Cardiac muscle cell (in vitro differentiated cells and primary cell): ENCODE data around the gene KIAA1755. TPM values are rescaled to one million over a fixed set of nuclear protein-coding genes. Genes with fewer than 3 reads are reported as not detected.

ENCODE experiments used
- DNase-seq, 2 donors: peaks; one replicate each; pipeline versions ENCODE4 v3.0.0 to v3.0.0-alpha.2; 2010 to 2017; ENCODE audit warnings: low read depth in 1 of 2, low spot score in 1 of 2
- H3K27ac ChIP-seq: fragments of 200-600 bp; sonication (generic); 2 replicates; pipeline ENCODE4 v1.5.1; 2016
- H3K27me3 ChIP-seq: fragments of 200-600 bp; sonication (generic); 2 replicates; pipeline ENCODE4 v1.6.0; 2016; ENCODE audit warnings: control low read depth
- H3K36me3 ChIP-seq: fragments of 200-600 bp; sonication (generic); 2 replicates; pipeline ENCODE4 v1.5.1; 2016; ENCODE audit warnings: control low read depth
- H3K4me1 ChIP-seq: fragments of 200-600 bp; sonication (generic); 2 replicates; pipeline ENCODE4 v1.8.1; 2017; ENCODE audit warnings: low read depth, mild to moderate bottlenecking, mixed run types
- H3K4me3 ChIP-seq: fragments of 200-600 bp; sonication (generic); 2 replicates; pipeline ENCODE4 v1.5.1; 2016; ENCODE audit warnings: mild to moderate bottlenecking
- H3K9me3 ChIP-seq: fragments of 200-600 bp; sonication (generic); 2 replicates; pipeline ENCODE4 v1.5.1; 2017; ENCODE audit warnings: low read depth, mild to moderate bottlenecking, control low read depth
- polyA plus RNA-seq: library from polyadenylated mRNA; unstranded; fragments of >200 nt; fragmentation: Nextera tagmentation; extraction: Ambion mirVana; gene quantifications from 2 replicates; pipeline ENCODE4 v1.2.1, GENCODE V29; 2016
- total RNA-seq: library from RNA; depleted of rRNA; stranded (reverse); fragments of >200 nt; gene quantifications from 2 replicates; pipeline ENCODE4 v1.2.3, GENCODE V29; 2016
- TF ChIP-seq, protein P1 (sequence below): IDR thresholded peaks from 2 replicates; pipeline ENCODE4 v1.5.1; 2012; ENCODE audit warnings: low read depth, mild to moderate bottlenecking, low read length

KIAA1755 gene
- total and polyA plus RNA-seq, 2 experiments from 2014 or later = not detected

DNA sequence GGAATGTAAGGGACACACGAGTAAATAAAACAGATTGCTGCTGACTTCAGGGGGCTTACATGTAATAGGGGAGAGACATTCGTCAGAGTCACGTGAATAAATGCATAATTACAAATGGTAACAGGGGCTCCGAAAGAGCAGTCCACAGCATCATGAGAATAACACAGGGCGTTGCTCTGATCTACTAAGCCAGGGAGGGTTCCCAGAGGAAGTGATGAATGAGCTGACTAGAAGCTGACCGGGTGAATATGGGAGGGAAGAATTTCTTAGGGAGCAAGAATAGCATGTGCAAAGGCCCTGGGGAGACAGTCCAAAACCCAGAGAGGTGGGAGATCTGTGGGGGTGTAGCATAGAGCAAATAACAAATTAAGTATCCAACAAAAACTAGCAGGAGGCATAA, 45.8 kb upstream of the KIAA1755 start:
- no peak overlapping the region for H3K4me3 ChIP-seq
- no peaks in the 10 kb centered on the region for H3K9me3 ChIP-seq
- TF ChIP-seq, protein P1, sequence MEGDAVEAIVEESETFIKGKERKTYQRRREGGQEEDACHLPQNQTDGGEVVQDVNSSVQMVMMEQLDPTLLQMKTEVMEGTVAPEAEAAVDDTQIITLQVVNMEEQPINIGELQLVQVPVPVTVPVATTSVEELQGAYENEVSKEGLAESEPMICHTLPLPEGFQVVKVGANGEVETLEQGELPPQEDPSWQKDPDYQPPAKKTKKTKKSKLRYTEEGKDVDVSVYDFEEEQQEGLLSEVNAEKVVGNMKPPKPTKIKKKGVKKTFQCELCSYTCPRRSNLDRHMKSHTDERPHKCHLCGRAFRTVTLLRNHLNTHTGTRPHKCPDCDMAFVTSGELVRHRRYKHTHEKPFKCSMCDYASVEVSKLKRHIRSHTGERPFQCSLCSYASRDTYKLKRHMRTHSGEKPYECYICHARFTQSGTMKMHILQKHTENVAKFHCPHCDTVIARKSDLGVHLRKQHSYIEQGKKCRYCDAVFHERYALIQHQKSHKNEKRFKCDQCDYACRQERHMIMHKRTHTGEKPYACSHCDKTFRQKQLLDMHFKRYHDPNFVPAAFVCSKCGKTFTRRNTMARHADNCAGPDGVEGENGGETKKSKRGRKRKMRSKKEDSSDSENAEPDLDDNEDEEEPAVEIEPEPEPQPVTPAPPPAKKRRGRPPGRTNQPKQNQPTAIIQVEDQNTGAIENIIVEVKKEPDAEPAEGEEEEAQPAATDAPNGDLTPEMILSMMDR = no peak
- H3K36me3 ChIP-seq = no peaks in the 10 kb centered on the region
- H3K27ac ChIP-seq = no peak overlapping the region
- no peaks in the 10 kb centered on the region for H3K27me3 ChIP-seq
- no peak for DNase-seq
- no peaks in the 10 kb centered on the region for H3K4me1 ChIP-seq

DNA sequence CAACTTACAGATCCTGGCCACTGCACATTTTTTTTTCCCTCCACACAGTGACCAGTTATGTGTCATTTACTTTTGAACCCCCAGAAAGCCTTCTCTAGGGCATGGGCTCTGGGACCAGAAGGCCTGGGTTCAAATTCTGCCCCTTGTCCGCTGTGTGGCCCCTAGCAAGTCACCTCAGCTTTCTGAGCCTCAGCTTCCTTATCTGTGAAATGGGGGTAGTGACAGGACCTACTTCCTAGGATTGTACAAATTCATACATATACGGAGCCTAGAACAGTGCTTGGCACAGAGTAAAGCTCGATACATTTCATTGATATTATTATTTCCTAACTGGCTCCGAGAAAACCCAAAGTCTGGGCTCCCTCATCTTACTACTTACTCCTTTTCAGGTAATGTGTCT, 45.0 kb upstream of the KIAA1755 start:
- Histone ChIP-seq H3K27me3 (no peaks in the 10 kb centered on the region), H3K27ac (no peak overlapping the region), H3K36me3 (no peaks in the 10 kb centered on the region), H3K4me3 (no peak overlapping the region), H3K4me1 (no peaks in the 10 kb centered on the region), H3K9me3 (no peaks in the 10 kb centered on the region)
- TF ChIP-seq, protein P1 = no peak
- no peak for DNase-seq

DNA sequence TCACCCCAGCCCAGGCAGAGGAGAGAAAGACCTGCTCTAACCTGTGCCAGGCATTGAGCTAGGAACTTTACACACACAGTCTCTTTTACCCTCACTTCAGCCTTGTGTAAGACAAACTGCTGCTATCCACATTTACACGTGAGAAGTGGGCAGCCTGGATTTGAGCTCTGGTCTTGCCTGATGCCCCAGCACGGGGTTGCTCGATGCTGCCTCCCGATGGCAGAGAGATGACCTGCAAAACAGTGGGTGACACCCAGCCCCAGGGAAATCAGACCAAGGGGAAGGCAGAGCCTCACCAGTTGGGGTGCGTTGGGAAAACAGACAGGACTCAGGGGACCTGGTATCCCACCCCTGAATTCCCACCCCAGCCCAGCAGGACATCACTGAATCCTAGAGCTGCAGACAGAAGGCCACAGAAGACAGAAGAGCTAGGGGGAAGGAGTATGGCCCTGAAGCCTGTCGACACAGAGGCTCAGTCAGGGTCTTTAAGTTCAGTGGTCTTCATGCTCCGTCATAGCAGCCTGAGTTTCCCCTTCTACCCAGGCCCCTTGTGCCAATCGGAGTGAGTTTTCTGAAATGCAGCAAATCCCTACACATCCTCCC, 44.4 kb upstream of the KIAA1755 start:
- DNase-seq = peak; percentile 6 to 54
- H3K27ac ChIP-seq = no peak overlapping the region

DNA sequence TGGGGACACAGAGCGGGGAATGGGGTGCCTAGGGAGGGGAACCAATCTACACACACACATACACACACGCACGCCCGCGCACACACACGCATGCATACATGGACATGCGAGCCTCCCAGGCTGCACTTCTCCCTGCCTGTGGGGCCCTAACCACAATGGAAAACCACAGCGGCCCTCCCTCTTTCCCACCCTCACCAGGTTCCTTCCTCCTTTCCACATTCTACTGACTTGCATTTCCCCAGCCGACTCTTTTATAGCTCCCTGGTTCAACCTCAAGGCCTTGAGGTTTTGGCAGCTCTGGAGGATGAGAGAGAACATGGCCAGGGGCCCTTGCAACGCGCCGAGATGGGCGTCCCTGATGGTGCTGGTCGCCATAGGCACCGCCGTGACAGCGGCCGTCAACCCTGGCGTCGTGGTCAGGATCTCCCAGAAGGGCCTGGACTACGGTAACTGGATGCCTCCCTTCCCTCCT, 43.4 kb upstream of the KIAA1755 start, which contains the start of gene BPI:
Gene BPI, plus strand, starts transcription at position 249 of the 472 bp plus-strand sequence. Its CDS starts 68 bp downstream, at position 317.
- peak in 1 of 2 donors; percentile 46 for DNase-seq
- H3K27me3 ChIP-seq = no peaks in the 10 kb centered on the region
- no peaks in the 10 kb centered on the region for H3K36me3 ChIP-seq
- no peaks in the 10 kb centered on the region for H3K9me3 ChIP-seq
- no peak within 1 kb of the TSS for H3K27ac ChIP-seq
- no peaks in the 10 kb centered on the region for H3K4me1 ChIP-seq
- H3K4me3 ChIP-seq = no peak within 1 kb of the TSS
- TF ChIP-seq, protein P1 = no peak

More for the DNA sequence above, 44.4 kb upstream of the KIAA1755 start:
- TF ChIP-seq, protein P1 = peak; percentile 62
- H3K27me3 ChIP-seq = no peaks in the 10 kb centered on the region
- no peak overlapping the region for H3K4me3 ChIP-seq
- no peaks in the 10 kb centered on the region for H3K9me3 ChIP-seq
- no peaks in the 10 kb centered on the region for H3K4me1 ChIP-seq
- H3K36me3 ChIP-seq = no peaks in the 10 kb centered on the region

DNA sequence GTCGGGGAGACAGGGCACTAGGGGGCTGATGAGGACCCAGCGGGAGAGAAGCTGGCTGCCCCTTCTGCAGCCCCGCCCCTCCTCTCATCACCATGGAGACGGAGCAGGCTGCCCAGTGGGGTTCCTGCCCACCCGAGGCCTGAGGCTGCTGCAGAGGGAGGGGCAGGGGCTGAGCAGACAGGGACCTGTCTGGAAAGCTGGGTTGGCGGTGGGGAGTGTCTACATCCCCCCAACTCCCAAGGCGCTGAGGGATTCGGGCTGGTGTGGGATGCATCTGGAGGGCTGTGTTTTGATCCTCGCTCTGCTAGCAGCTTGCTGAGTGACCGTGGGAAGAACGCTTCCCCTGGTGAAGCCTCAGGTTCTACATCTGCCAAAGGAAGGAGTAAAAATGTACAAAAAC, 42.3 kb upstream of the KIAA1755 start:
- Histone ChIP-seq H3K4me1 (no peaks in the 10 kb centered on the region), H3K27ac (no peak overlapping the region), H3K4me3 (no peak overlapping the region), H3K36me3 (no peaks in the 10 kb centered on the region), H3K9me3 (no peaks in the 10 kb centered on the region), H3K27me3 (no peaks in the 10 kb centered on the region)
- DNase-seq = no peak
- TF ChIP-seq, protein P1 = no peak
